Thyroid gland (tissue), 4 donors: ENCODE results near the gene HAVCR1.

Source experiments
- POLR2A ChIP-seq, 2 donors: fragments of 450-650 bp; IDR thresholded peaks; one replicate each; pipeline ENCODE4 v1.6.1; 2017; ENCODE audit warnings: antibody characterized with exemption in 2 of 2, mild to moderate bottlenecking in 2 of 2, moderate library complexity in 1 of 2
- TF ChIP-seq, protein P1 (sequence below), 6 experiments: fragments of 200-600 bp in 3 of 6; fragments of 450-650 bp in 3 of 6; sonication (generic) in 3 of 6; IDR thresholded peaks; one replicate each; pipeline ENCODE4 v1.5.1; 2016 to 2019; ENCODE audit warnings: antibody characterized with exemption in 6 of 6, mild to moderate bottlenecking in 2 of 6, inconsistent platforms in 1 of 6, moderate library complexity in 1 of 6

DNA sequence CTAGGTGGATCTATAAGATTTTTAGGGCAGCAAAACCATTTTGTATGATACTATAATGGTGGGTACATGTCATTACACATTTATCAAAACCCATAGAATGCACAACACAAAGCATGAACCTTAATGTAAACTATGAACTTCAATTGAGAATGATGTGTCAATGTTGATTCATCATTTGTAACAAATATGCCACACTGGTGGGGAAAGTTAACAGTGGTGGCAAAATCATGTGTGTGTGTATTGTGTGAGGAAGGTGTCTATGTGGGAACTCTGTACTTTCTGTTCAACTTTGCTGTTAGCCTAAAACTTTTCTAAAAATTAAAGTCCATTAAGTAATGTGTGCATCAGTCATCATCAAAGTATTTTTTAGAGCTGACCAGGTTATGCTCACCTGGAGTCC lies 38.9 kb downstream of the HAVCR1 start:
- TF ChIP-seq, protein P1, sequence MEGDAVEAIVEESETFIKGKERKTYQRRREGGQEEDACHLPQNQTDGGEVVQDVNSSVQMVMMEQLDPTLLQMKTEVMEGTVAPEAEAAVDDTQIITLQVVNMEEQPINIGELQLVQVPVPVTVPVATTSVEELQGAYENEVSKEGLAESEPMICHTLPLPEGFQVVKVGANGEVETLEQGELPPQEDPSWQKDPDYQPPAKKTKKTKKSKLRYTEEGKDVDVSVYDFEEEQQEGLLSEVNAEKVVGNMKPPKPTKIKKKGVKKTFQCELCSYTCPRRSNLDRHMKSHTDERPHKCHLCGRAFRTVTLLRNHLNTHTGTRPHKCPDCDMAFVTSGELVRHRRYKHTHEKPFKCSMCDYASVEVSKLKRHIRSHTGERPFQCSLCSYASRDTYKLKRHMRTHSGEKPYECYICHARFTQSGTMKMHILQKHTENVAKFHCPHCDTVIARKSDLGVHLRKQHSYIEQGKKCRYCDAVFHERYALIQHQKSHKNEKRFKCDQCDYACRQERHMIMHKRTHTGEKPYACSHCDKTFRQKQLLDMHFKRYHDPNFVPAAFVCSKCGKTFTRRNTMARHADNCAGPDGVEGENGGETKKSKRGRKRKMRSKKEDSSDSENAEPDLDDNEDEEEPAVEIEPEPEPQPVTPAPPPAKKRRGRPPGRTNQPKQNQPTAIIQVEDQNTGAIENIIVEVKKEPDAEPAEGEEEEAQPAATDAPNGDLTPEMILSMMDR (IDR thresholded peaks at IDR 0.05): no peak
- TF ChIP-seq POLR2A (IDR thresholded peaks at IDR 0.05): no peak
